CD8-positive, alpha-beta memory T cell (primary cell): Measurements from ENCODE around the gene S1PR3. TPM values are rescaled to one million over a fixed set of nuclear protein-coding genes. Genes with fewer than 3 reads are reported as not detected.

Experiments used
- CTCF ChIA-PET: fragments of 350-600 bp; sonication (Branson Sonifier 250); formaldehyde crosslinking; loops from one replicate; lab custom pipeline; 2021; ENCODE audit warnings: antibody characterized with exemption; lab: Charles Lee
- POLR2A ChIA-PET: fragments of 350-600 bp; sonication (Branson Sonifier 250); formaldehyde crosslinking; loops from one replicate; lab custom pipeline; 2021; ENCODE audit warnings: antibody characterized with exemption; lab: Charles Lee
- DNase-seq, 5 donors: peaks; one replicate each; pipeline versions ENCODE4 v3.0.0 to v3.0.0-alpha.2; 2020 to 2022; ENCODE audit warnings: mixed read lengths in 1 of 5
- H3K27ac ChIP-seq: one replicate; pipeline ENCODE4 v1.7.0; 2013; ENCODE audit warnings: low read depth, mild to moderate bottlenecking, low read length, moderate library complexity
- H3K27me3 ChIP-seq: 2 replicates; pipeline ENCODE4 v1.7.0; 2013; ENCODE audit warnings: low read length, mild to moderate bottlenecking; ENCODE audit not compliant: insufficient read depth, poor library complexity, severe bottlenecking
- H3K36me3 ChIP-seq: 2 replicates; pipeline ENCODE4 v1.7.0; 2013; ENCODE audit warnings: mild to moderate bottlenecking, low read length, moderate library complexity; ENCODE audit not compliant: insufficient read depth
- H3K4me1 ChIP-seq: 2 replicates; pipeline ENCODE4 v1.7.0; 2013; ENCODE audit warnings: mild to moderate bottlenecking, low read length, moderate library complexity; ENCODE audit not compliant: insufficient read depth
- H3K4me3 ChIP-seq: 2 replicates; pipeline ENCODE4 v1.7.0; 2013; ENCODE audit warnings: mild to moderate bottlenecking, low read length
- H3K9me3 ChIP-seq: 2 replicates; pipeline ENCODE4 v1.7.0; 2013; ENCODE audit warnings: mild to moderate bottlenecking, low read length
- H3K27ac Mint-ChIP-seq, 8 donors: one replicate each; pipeline ENCODE4 v1.8.0; 2020 to 2021; ENCODE audit warnings: mixed read lengths in 8 of 8, mild to moderate bottlenecking in 6 of 8, inconsistent platforms in 3 of 8, moderate library complexity in 3 of 8
- H3K27me3 Mint-ChIP-seq, 2 donors: one replicate each; pipeline ENCODE4 v1.8.0; 2020 to 2021; ENCODE audit warnings: mixed read lengths in 2 of 2, mild to moderate bottlenecking in 1 of 2, moderate library complexity in 1 of 2
- H3K36me3 Mint-ChIP-seq, 3 donors: one replicate each; pipeline ENCODE4 v1.8.0; 2020 to 2021; ENCODE audit warnings: mixed read lengths in 3 of 3, inconsistent platforms in 1 of 3, mild to moderate bottlenecking in 1 of 3
- H3K4me1 Mint-ChIP-seq, 3 donors: one replicate each; pipeline ENCODE4 v1.8.0; 2020 to 2021; ENCODE audit warnings: mixed read lengths in 3 of 3, inconsistent platforms in 1 of 3, mild to moderate bottlenecking in 1 of 3
- H3K4me3 Mint-ChIP-seq, 7 donors: one replicate each; pipeline ENCODE4 v1.8.0; 2020 to 2021; ENCODE audit warnings: mixed read lengths in 7 of 7, mild to moderate bottlenecking in 6 of 7, moderate library complexity in 4 of 7, inconsistent platforms in 2 of 7
- H3K9me3 Mint-ChIP-seq, 5 donors: one replicate each; pipeline ENCODE4 v1.8.0; 2020 to 2022; ENCODE audit warnings: mixed read lengths in 5 of 5, mild to moderate bottlenecking in 3 of 5, moderate library complexity in 2 of 5, inconsistent platforms in 1 of 5
- polyA plus RNA-seq: library from polyadenylated mRNA; unstranded; fragments of 300-500 nt; fragmentation: Illumina TruSeq; gene quantifications from one replicate; pipeline ENCODE4 v1.2.3, GENCODE V29; 2021
- total RNA-seq, 2 experiments: library from RNA; stranded (reverse); gene quantifications; one replicate each; pipeline ENCODE4 v1.2.3, GENCODE V29; 2021

S1PR3 gene
- total and polyA plus RNA-seq, 3 experiments from 2014 or later = 0.80 to 0.90 TPM; not detected in 1

GRCh38 chr9:89039104-89039465 is 47.8 kb downstream of the S1PR3 start:
- H3K4me1 Mint-ChIP-seq = no peaks in the 10 kb centered on the region
- no peak for DNase-seq
- H3K9me3 Mint-ChIP-seq = no peaks in the 10 kb centered on the region
- H3K36me3 Mint-ChIP-seq = no peaks in the 10 kb centered on the region
- ChIA-PET CTCF (no interaction called here), POLR2A (no interaction called here)
- Histone ChIP-seq H3K27ac (no peak overlapping the region), H3K27me3 (no peaks in the 10 kb centered on the region), H3K9me3 (no peaks in the 10 kb centered on the region), H3K4me3 (no peak overlapping the region), H3K4me1 (no peaks in the 10 kb centered on the region), H3K36me3 (no peaks in the 10 kb centered on the region)
- H3K27me3 Mint-ChIP-seq = peaks cover 12 to 26% of the 10 kb centered on the region in 2 donors
- H3K27ac Mint-ChIP-seq = no peak overlapping the region
- H3K4me3 Mint-ChIP-seq = no peak overlapping the region

GRCh38 chr9:89039664-89040063 is 48.4 kb downstream of the S1PR3 start:
- H3K4me3 ChIP-seq = no peak overlapping the region
- H3K4me1 ChIP-seq = no peaks in the 10 kb centered on the region
- DNase-seq = no peak
- Mint-ChIP-seq H3K4me1 (no peaks in the 10 kb centered on the region), H3K9me3 (no peaks in the 10 kb centered on the region), H3K4me3 (no peak overlapping the region), H3K27me3 (peaks cover 8 to 21% of the 10 kb centered on the region in 2 donors), H3K36me3 (no peaks in the 10 kb centered on the region), H3K27ac (no peak overlapping the region)
- H3K27me3 ChIP-seq = no peaks in the 10 kb centered on the region
- no peaks in the 10 kb centered on the region for H3K9me3 ChIP-seq
- ChIA-PET CTCF (no interaction called here), POLR2A (no interaction called here)
- H3K27ac ChIP-seq = no peak overlapping the region
- H3K36me3 ChIP-seq = no peaks in the 10 kb centered on the region

DNA sequence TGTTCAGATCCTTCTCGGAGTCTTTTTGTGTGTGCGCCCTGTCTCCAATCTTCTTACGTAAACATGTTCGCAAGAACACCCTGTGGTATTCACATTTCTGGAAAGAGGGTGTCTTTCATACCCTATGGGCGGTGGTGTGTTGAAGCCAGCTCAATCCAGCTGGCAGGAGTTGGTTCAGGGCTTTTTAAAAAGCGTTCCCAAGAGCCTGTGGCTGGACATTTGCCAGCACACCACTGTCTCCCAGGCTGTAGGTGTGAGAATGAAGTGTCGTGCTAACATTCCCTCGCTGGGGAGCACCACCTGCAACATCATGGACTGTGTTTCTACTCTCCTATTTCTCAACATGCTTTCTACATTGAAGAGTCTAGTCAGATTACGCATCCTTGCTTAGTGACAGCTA is 51.7 kb downstream of the S1PR3 start:
- Histone ChIP-seq H3K36me3 (no peaks in the 10 kb centered on the region), H3K27ac (no peak overlapping the region), H3K27me3 (no peaks in the 10 kb centered on the region), H3K4me3 (no peak overlapping the region), H3K9me3 (no peaks in the 10 kb centered on the region), H3K4me1 (no peaks in the 10 kb centered on the region)
- H3K27ac Mint-ChIP-seq = no peak overlapping the region
- H3K4me3 Mint-ChIP-seq = no peak overlapping the region
- POLR2A ChIA-PET = no interaction called here
- no peaks in the 10 kb centered on the region for H3K36me3 Mint-ChIP-seq
- no peaks in the 10 kb centered on the region for H3K9me3 Mint-ChIP-seq
- no peak for DNase-seq
- H3K4me1 Mint-ChIP-seq = no peaks in the 10 kb centered on the region
- CTCF ChIA-PET = no interaction called here
- H3K27me3 Mint-ChIP-seq = peaks cover 5 to 16% of the 10 kb centered on the region in 2 donors

DNA sequence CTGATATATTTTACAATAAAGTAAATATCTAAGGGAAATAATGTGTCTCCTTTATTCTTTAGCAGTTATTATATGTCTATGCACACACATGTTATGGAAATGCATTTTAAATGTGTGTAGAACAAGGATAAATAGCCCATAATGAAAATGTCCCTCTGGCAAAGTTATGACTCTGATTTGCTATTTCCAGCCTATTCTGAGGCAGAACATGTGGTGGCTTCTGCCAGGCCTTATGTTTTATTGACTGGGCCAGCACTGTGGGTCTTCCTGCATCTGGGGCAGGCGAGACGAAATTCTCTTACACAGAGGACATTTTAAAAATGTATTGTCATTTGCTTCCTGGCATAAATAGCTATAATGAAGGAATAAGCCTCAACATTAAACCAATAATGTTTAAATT is 52.8 kb downstream of the S1PR3 start:
- H3K36me3 Mint-ChIP-seq = no peaks in the 10 kb centered on the region

DNA sequence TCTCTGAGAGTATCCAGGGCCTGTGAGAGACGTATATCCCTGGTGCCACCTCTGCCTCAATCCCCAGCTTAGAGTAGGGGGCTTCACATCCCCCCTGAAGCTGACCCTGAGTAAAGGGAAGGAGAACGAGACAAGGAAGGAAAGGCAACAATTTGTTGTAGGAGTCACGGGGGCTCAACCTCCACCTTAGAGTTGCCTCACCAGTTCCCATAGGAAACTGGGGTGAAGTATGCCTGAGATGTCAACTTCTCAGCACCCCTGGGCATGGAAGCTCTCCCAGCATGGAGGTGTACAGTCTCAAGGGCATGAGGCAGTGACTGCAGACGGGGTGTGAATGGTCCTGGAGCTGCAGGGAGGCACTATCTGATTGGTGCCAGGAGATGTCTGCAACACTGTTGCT is 53.6 kb downstream of the S1PR3 start:
- Mint-ChIP-seq H3K27ac (no peak overlapping the region), H3K4me1 (no peaks in the 10 kb centered on the region), H3K36me3 (no peaks in the 10 kb centered on the region), H3K9me3 (no peaks in the 10 kb centered on the region), H3K27me3 (peaks cover 5 to 19% of the 10 kb centered on the region in 2 donors), H3K4me3 (peak overlapping the region in 1 of 7 donors; percentile 29)
- ChIA-PET CTCF (no interaction called here), POLR2A (no interaction called here)
- H3K4me3 ChIP-seq = no peak overlapping the region
- H3K27me3 ChIP-seq = no peaks in the 10 kb centered on the region
- H3K36me3 ChIP-seq = no peaks in the 10 kb centered on the region
- H3K27ac ChIP-seq = no peak overlapping the region
- no peaks in the 10 kb centered on the region for H3K9me3 ChIP-seq
- no peaks in the 10 kb centered on the region for H3K4me1 ChIP-seq
- no peak for DNase-seq

More for the DNA sequence above, 52.8 kb downstream of the S1PR3 start:
- H3K9me3 ChIP-seq = no peaks in the 10 kb centered on the region
- Mint-ChIP-seq H3K9me3 (no peaks in the 10 kb centered on the region), H3K27me3 (peaks cover 5 to 19% of the 10 kb centered on the region in 2 donors), H3K4me1 (no peaks in the 10 kb centered on the region), H3K27ac (no peak overlapping the region), H3K4me3 (no peak overlapping the region)
- POLR2A ChIA-PET = no interaction called here
- H3K36me3 ChIP-seq = no peaks in the 10 kb centered on the region
- no peak overlapping the region for H3K27ac ChIP-seq
- no peak for DNase-seq
- H3K4me1 ChIP-seq = no peaks in the 10 kb centered on the region
- H3K4me3 ChIP-seq = no peak overlapping the region
- no peaks in the 10 kb centered on the region for H3K27me3 ChIP-seq
- CTCF ChIA-PET = no interaction called here

DNA sequence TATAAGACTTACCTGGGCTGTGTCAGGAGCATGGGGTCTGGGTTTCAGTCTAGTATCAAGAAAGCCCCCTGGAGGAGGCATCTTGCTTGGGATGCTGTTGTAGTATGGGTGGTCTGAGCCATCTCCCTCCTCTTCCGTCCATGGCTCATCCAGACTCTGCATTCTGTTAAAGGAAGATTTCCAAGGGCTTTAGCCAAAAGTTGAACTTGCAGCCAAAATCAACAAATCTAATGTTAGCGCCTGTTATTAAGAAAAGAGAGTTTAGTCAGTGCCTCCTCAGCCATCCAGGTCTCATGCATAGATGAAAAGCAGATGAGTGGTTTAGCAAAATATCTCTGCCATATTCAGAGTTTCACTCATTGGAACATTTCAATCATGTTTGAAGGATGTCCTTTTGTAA is 55.6 kb downstream of the S1PR3 start:
- H3K9me3 ChIP-seq = no peaks in the 10 kb centered on the region
- peaks cover 6 to 19% of the 10 kb centered on the region in 2 donors for H3K27me3 Mint-ChIP-seq
- no peaks in the 10 kb centered on the region for H3K27me3 ChIP-seq
- H3K36me3 Mint-ChIP-seq = no peaks in the 10 kb centered on the region
- H3K4me1 ChIP-seq = no peaks in the 10 kb centered on the region
- H3K36me3 ChIP-seq = no peaks in the 10 kb centered on the region
- no peak overlapping the region for H3K4me3 Mint-ChIP-seq
- CTCF ChIA-PET = no interaction called here
- no peaks in the 10 kb centered on the region for H3K4me1 Mint-ChIP-seq
- H3K27ac Mint-ChIP-seq = no peak overlapping the region
- no peaks in the 10 kb centered on the region for H3K9me3 Mint-ChIP-seq
- POLR2A ChIA-PET = no interaction called here
- no peak overlapping the region for H3K27ac ChIP-seq
- H3K4me3 ChIP-seq = no peak overlapping the region
- DNase-seq = no peak

GRCh38 chr9:89047667-89048066 is 56.4 kb downstream of the S1PR3 start:
- no peaks in the 10 kb centered on the region for H3K9me3 ChIP-seq
- ChIA-PET CTCF (no interaction called here), POLR2A (no interaction called here)
- H3K36me3 Mint-ChIP-seq = no peaks in the 10 kb centered on the region
- H3K27ac ChIP-seq = no peak overlapping the region
- H3K27ac Mint-ChIP-seq = no peak overlapping the region
- H3K9me3 Mint-ChIP-seq = no peaks in the 10 kb centered on the region
- no peaks in the 10 kb centered on the region for H3K4me1 Mint-ChIP-seq
- no peak overlapping the region for H3K4me3 Mint-ChIP-seq
- H3K4me3 ChIP-seq = no peak overlapping the region
- H3K36me3 ChIP-seq = no peaks in the 10 kb centered on the region
- H3K27me3 ChIP-seq = no peaks in the 10 kb centered on the region
- no peaks in the 10 kb centered on the region for H3K4me1 ChIP-seq
- no peak for DNase-seq
- peaks cover 6 to 19% of the 10 kb centered on the region in 2 donors for H3K27me3 Mint-ChIP-seq

DNA sequence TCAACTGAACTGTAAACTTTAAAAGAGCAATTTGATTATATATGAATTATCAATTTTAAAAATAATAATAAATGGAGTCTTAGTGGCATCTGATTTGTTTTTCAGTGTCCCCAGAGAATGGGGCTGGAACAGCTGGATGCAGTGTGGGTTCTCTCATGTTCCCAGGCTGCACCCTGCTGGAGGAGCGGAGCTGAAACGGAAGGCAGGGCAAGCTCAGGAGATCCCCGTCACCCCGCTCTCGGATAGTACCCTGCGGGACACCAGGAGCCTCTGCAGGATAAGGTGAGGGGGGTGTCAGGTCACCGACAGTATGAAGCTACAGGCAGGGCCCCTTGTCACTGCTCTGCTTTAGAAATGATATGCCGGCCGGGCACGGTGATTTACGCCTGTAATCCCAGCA is 57.3 kb downstream of the S1PR3 start:
- CTCF ChIA-PET = no interaction called here

DNA sequence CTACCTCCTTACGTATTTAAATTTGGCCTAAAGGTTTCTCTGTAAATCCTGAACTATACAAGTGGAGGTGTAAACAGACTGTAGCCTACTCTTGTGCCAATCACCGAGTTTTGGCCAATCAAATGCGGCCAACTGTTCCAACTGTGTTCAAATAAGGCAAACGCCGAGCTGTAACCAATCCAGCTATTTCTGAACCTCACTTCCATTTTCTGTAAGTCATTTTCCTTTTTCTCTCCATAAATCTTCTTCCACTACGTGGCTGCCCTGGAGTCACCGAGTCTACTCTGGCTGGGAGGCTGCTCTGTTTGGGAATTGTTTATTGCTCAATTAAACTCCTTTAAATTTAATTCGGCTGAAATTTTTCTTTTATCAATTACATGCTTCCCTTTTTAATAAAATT is 58.4 kb downstream of the S1PR3 start:
- no peaks in the 10 kb centered on the region for H3K9me3 Mint-ChIP-seq
- Histone ChIP-seq H3K36me3 (no peaks in the 10 kb centered on the region), H3K4me3 (no peak overlapping the region), H3K27me3 (no peaks in the 10 kb centered on the region), H3K4me1 (no peaks in the 10 kb centered on the region), H3K27ac (no peak overlapping the region), H3K9me3 (no peaks in the 10 kb centered on the region)
- ChIA-PET CTCF (no interaction called here), POLR2A (no interaction called here)
- no peaks in the 10 kb centered on the region for H3K4me1 Mint-ChIP-seq
- H3K27ac Mint-ChIP-seq = no peak overlapping the region
- no peak for DNase-seq
- peaks cover 6 to 22% of the 10 kb centered on the region in 2 donors for H3K27me3 Mint-ChIP-seq
- H3K36me3 Mint-ChIP-seq = no peaks in the 10 kb centered on the region
- no peak overlapping the region for H3K4me3 Mint-ChIP-seq

More for the DNA sequence above, 57.3 kb downstream of the S1PR3 start:
- Histone ChIP-seq H3K27ac (no peak overlapping the region), H3K4me1 (no peaks in the 10 kb centered on the region), H3K9me3 (no peaks in the 10 kb centered on the region), H3K27me3 (no peaks in the 10 kb centered on the region), H3K4me3 (no peak overlapping the region), H3K36me3 (no peaks in the 10 kb centered on the region)
- no peak overlapping the region for H3K4me3 Mint-ChIP-seq
- H3K4me1 Mint-ChIP-seq = no peaks in the 10 kb centered on the region
- POLR2A ChIA-PET = no interaction called here
- H3K27me3 Mint-ChIP-seq = peaks cover 6 to 19% of the 10 kb centered on the region in 2 donors
- H3K36me3 Mint-ChIP-seq = no peaks in the 10 kb centered on the region
- H3K9me3 Mint-ChIP-seq = no peaks in the 10 kb centered on the region
- H3K27ac Mint-ChIP-seq = no peak overlapping the region
- no peak for DNase-seq
